Smooth muscle cell (in vitro differentiated cells): Measurements from ENCODE around the gene FBXL2. TPM values are rescaled to one million over a fixed set of nuclear protein-coding genes. Genes with fewer than 3 reads are reported as not detected.

ENCODE experiments used
- DNase-seq: peaks from one replicate; lab custom pipeline; 2025; ENCODE audit not compliant: unreplicated experiment; lab: John Stamatoyannopoulos, UW
- H2AFZ ChIP-seq: fragments of 200-600 bp; sonication (generic); 2 replicates; pipeline ENCODE4 v1.6.0; 2016; ENCODE audit warnings: antibody characterized with exemption, low read depth, mild to moderate bottlenecking
- H3F3A ChIP-seq: fragments of 200-600 bp; sonication (generic); 2 replicates; pipeline ENCODE4 v1.6.0; 2017; ENCODE audit warnings: antibody characterized with exemption, low read depth
- H3K27ac ChIP-seq: fragments of 200-600 bp; sonication (generic); 2 replicates; pipeline ENCODE4 v1.5.1; 2016; ENCODE audit warnings: low read depth, mild to moderate bottlenecking
- H3K27me3 ChIP-seq: fragments of 200-600 bp; sonication (generic); 2 replicates; pipeline ENCODE4 v1.6.1; 2016; ENCODE audit warnings: low read depth, mild to moderate bottlenecking
- H3K36me3 ChIP-seq: fragments of 200-600 bp; sonication (generic); 2 replicates; pipeline ENCODE4 v1.5.1; 2016; ENCODE audit warnings: low read depth
- H3K4me1 ChIP-seq: fragments of 200-600 bp; sonication (generic); 2 replicates; pipeline ENCODE4 v1.5.1; 2016; ENCODE audit warnings: low read depth
- H3K4me2 ChIP-seq: fragments of 200-600 bp; sonication (generic); 2 replicates; pipeline ENCODE4 v1.6.0; 2016; ENCODE audit warnings: mild to moderate bottlenecking
- H3K4me3 ChIP-seq: fragments of 200-600 bp; sonication (generic); 2 replicates; pipeline ENCODE4 v1.5.1; 2016; ENCODE audit warnings: mild to moderate bottlenecking
- H3K79me2 ChIP-seq: fragments of 200-600 bp; sonication (generic); 2 replicates; pipeline ENCODE4 v1.6.0; 2016; ENCODE audit warnings: low read depth, mild to moderate bottlenecking
- H3K9ac ChIP-seq: fragments of 200-600 bp; sonication (generic); 2 replicates; pipeline ENCODE4 v1.6.0; 2016; ENCODE audit warnings: low read depth
- H3K9me3 ChIP-seq: fragments of 200-600 bp; sonication (generic); replicated peaks from 2 replicates; pipeline ENCODE4 v1.5.1; 2016; ENCODE audit warnings: low read depth
- H4K20me1 ChIP-seq: fragments of 200-600 bp; sonication (generic); 2 replicates; pipeline ENCODE4 v1.6.0; 2016; ENCODE audit warnings: low read depth
- CTCF ChIP-seq: fragments of 200-600 bp; sonication (generic); IDR thresholded peaks from 2 replicates; pipeline ENCODE4 v1.5.1; 2017; ENCODE audit warnings: borderline replicate concordance, mild to moderate bottlenecking, antibody characterized with exemption; ENCODE audit not compliant: insufficient read depth, poor library complexity, severe bottlenecking
- WGBS: methylation state at CpG from one replicate; pipeline ENCODE4 v1.1.7; 2016; ENCODE audit warnings: low lambda C conversion rate; 5-methylcytosine and 5-hydroxymethylcytosine counted together
- polyA plus RNA-seq: library from polyadenylated mRNA; unstranded; fragments of >200 nt; fragmentation: Nextera tagmentation; extraction: Ambion mirVana; gene quantifications from 2 replicates; pipeline ENCODE4 v1.2.1, GENCODE V29; 2016
- total RNA-seq: library from RNA; depleted of rRNA; stranded (reverse); fragments of >200 nt; gene quantifications from 2 replicates; pipeline ENCODE4 v1.2.3, GENCODE V29; 2014

FBXL2 gene
- total and polyA plus RNA-seq, 2 experiments from 2014 or later = 8.9 to 10.7 TPM

- no peak for TF ChIP-seq CTCF
- DNase-seq = no peak
- no peak overlapping the region for H3K9ac ChIP-seq
- peaks cover 4% of the 10 kb centered on the region for H3K9me3 ChIP-seq
- H4K20me1 ChIP-seq = no peaks in the 10 kb centered on the region
- H3K27ac ChIP-seq = no peak overlapping the region
- H3K4me1 ChIP-seq = no peaks in the 10 kb centered on the region
- H3K4me2 ChIP-seq = no peak overlapping the region
- H2AFZ ChIP-seq = no peak overlapping the region
- H3K4me3 ChIP-seq = no peak overlapping the region
- no peaks in the 10 kb centered on the region for H3F3A ChIP-seq
- peaks cover 9% of the 10 kb centered on the region for H3K36me3 ChIP-seq
- 44% methylated on average over 2 of the region's 2 CpGs for WGBS
- H3K27me3 ChIP-seq = no peaks in the 10 kb centered on the region
- peaks cover 3% of the 10 kb centered on the region for H3K79me2 ChIP-seq
These were observed 35.1 kb downstream of the FBXL2 start for GRCh38 chr3:33312361-33312760.

GRCh38 chr3:33313331-33313730 is 36.1 kb downstream of the FBXL2 start:
- H3K79me2 ChIP-seq = peaks cover 3% of the 10 kb centered on the region

GRCh38 chr3:33314993-33315392 is 37.8 kb downstream of the FBXL2 start:
- Histone ChIP-seq H3K4me1 (no peaks in the 10 kb centered on the region), H4K20me1 (peaks cover 9% of the 10 kb centered on the region), H2AFZ (no peak overlapping the region), H3K4me3 (no peak overlapping the region), H3K27ac (no peak overlapping the region), H3K36me3 (peaks cover 9% of the 10 kb centered on the region), H3K27me3 (no peaks in the 10 kb centered on the region), H3F3A (no peaks in the 10 kb centered on the region), H3K4me2 (no peak overlapping the region), H3K9ac (no peak overlapping the region), H3K9me3 (peaks cover 4% of the 10 kb centered on the region), H3K79me2 (peaks cover 3% of the 10 kb centered on the region)
- no peak for DNase-seq
- TF ChIP-seq CTCF = no peak

More at GRCh38 chr3:33313331-33313730, 36.1 kb downstream of the FBXL2 start:
- peaks cover 9% of the 10 kb centered on the region for H3K36me3 ChIP-seq
- H3K4me3 ChIP-seq = no peak overlapping the region
- H3K4me1 ChIP-seq = no peaks in the 10 kb centered on the region
- H3K27me3 ChIP-seq = no peaks in the 10 kb centered on the region
- no peaks in the 10 kb centered on the region for H4K20me1 ChIP-seq
- H3K9ac ChIP-seq = no peak overlapping the region
- no peak overlapping the region for H3K27ac ChIP-seq
- H2AFZ ChIP-seq = no peak overlapping the region
- H3K4me2 ChIP-seq = no peak overlapping the region
- H3K9me3 ChIP-seq = peaks cover 4% of the 10 kb centered on the region
- no peak for DNase-seq
- H3F3A ChIP-seq = no peaks in the 10 kb centered on the region
- TF ChIP-seq CTCF = no peak

- Histone ChIP-seq H3K9ac (no peak overlapping the region), H3K27me3 (no peaks in the 10 kb centered on the region), H3K4me3 (no peak overlapping the region), H3K79me2 (peaks cover 1% of the 10 kb centered on the region), H3K36me3 (peaks cover 6% of the 10 kb centered on the region), H3K9me3 (peaks cover 4% of the 10 kb centered on the region), H3F3A (no peaks in the 10 kb centered on the region), H3K4me2 (no peak overlapping the region), H3K4me1 (no peaks in the 10 kb centered on the region), H2AFZ (no peak overlapping the region), H4K20me1 (peaks cover 9% of the 10 kb centered on the region), H3K27ac (no peak overlapping the region)
- no peak for TF ChIP-seq CTCF
- no peak for DNase-seq
- WGBS = 87% methylated on average over 2 of the region's 2 CpGs
These were observed 38.6 kb downstream of the FBXL2 start for GRCh38 chr3:33315826-33316225.
